IMR-90 (cell line): ENCODE results near the gene PRKCH. TPM values are rescaled to one million over a fixed set of nuclear protein-coding genes. Genes with fewer than 3 reads are reported as not detected.

Source experiments
- ATAC-seq: fragments of 200-7000 bp; cut with Tn5 transposase; 2 replicates; pipeline ENCODE4 v1.9.1; 2020; ENCODE audit warnings: low read depth, mild to moderate bottlenecking, moderate library complexity
- BruUV-seq: library from RNA; stranded (reverse); fragments of 400-500 nt; replicated peaks from 2 replicates; lab custom pipeline; 2021; lab: Mats Ljungman, UMichigan
- CTCF ChIA-PET: fragments of 300-600 bp; formaldehyde crosslinking; extraction: SDS; loops from one replicate; lab custom pipeline; 2021; ENCODE audit warnings: antibody characterized with exemption; lab: Yijun Ruan, JAX
- POLR2A ChIA-PET: fragments of 300-600 bp; sonication (Branson Sonifier 250); formaldehyde crosslinking; loops from one replicate; lab custom pipeline; 2022; ENCODE audit warnings: antibody characterized with exemption; ENCODE audit not compliant: unreplicated experiment; lab: Charles Lee
- DNase-seq: peaks from one replicate; pipeline ENCODE4 v3.0.0; 2013
- H2AFZ ChIP-seq: replicated peaks from 2 replicates; pipeline ENCODE3; 2013; ENCODE audit warnings: low read length, mild to moderate bottlenecking; ENCODE audit not compliant: poor library complexity
- H2AK5ac ChIP-seq: 2 replicates; pipeline ENCODE4 v1.6.1; 2013; ENCODE audit warnings: low read depth, low read length, inconsistent platforms
- H2AK9ac ChIP-seq: replicated peaks from 2 replicates; pipeline ENCODE3; 2013; ENCODE audit warnings: mild to moderate bottlenecking, low read depth, low read length, moderate library complexity; ENCODE audit not compliant: poor library complexity
- H2BK120ac ChIP-seq: 2 replicates; pipeline ENCODE4 v1.6.1; 2013; ENCODE audit warnings: low read depth, low read length, inconsistent platforms
- H2BK15ac ChIP-seq: 3 replicates; pipeline ENCODE4 v1.6.1; 2013; ENCODE audit warnings: low read depth, low read length, inconsistent platforms
- H2BK20ac ChIP-seq: 2 replicates; pipeline ENCODE4 v1.6.1; 2013; ENCODE audit warnings: low read depth, mild to moderate bottlenecking, inconsistent platforms, low read length, moderate library complexity
- H2BK5ac ChIP-seq: 2 replicates; pipeline ENCODE4 v1.6.1; 2013; ENCODE audit warnings: mild to moderate bottlenecking, low read depth, low read length, inconsistent platforms; ENCODE audit not compliant: poor library complexity, severe bottlenecking
- H3K14ac ChIP-seq: replicated peaks from 2 replicates; pipeline ENCODE4 v1.6.1; 2013; ENCODE audit warnings: low read depth, low read length, inconsistent platforms
- H3K18ac ChIP-seq: 2 replicates; pipeline ENCODE4 v1.6.1; 2013; ENCODE audit warnings: low read depth, low read length, control low read depth
- H3K23ac ChIP-seq: 2 replicates; pipeline ENCODE4 v1.6.1; 2013; ENCODE audit warnings: low read depth, low read length, inconsistent platforms
- H3K27ac ChIP-seq: 2 replicates; pipeline ENCODE4 v1.5.1; 2013; ENCODE audit warnings: mild to moderate bottlenecking, control low read depth, low read length; ENCODE audit not compliant: insufficient read depth
- H3K27me3 ChIP-seq: 2 replicates; pipeline ENCODE4 v1.6.1; 2013; ENCODE audit warnings: low read length; ENCODE audit not compliant: control insufficient read depth, insufficient read depth
- H3K36me3 ChIP-seq: 2 replicates; pipeline ENCODE4 v1.6.1; 2013; ENCODE audit warnings: low read length, mixed read lengths; ENCODE audit not compliant: control insufficient read depth, insufficient read depth
- H3K4ac ChIP-seq: 2 replicates; pipeline ENCODE4 v1.6.1; 2013; ENCODE audit warnings: low read depth, low read length, inconsistent platforms
- H3K4me1 ChIP-seq: 2 replicates; pipeline ENCODE4 v1.6.1; 2013; ENCODE audit warnings: low read length, mixed read lengths; ENCODE audit not compliant: control insufficient read depth, insufficient read depth
- H3K4me2 ChIP-seq: 2 replicates; pipeline ENCODE4 v1.6.1; 2013; ENCODE audit warnings: low read depth, mild to moderate bottlenecking, control low read depth, low read length, moderate library complexity
- H3K4me3 ChIP-seq: 2 replicates; pipeline ENCODE4 v1.5.1; 2013; ENCODE audit warnings: low read depth, mild to moderate bottlenecking, control low read depth, low read length, moderate library complexity; ENCODE audit not compliant: insufficient read depth
- H3K56ac ChIP-seq: 2 replicates; pipeline ENCODE4 v1.6.1; 2013; ENCODE audit warnings: low read length, inconsistent platforms; ENCODE audit not compliant: insufficient read depth; ENCODE audit errors: extremely low read depth
- H3K79me1 ChIP-seq, 2 experiments: 2 replicates each; pipeline ENCODE4 v1.6.1; 2013; ENCODE audit warnings: low read length in 2 of 2, inconsistent platforms in 1 of 2, low read depth in 1 of 2
- H3K9ac ChIP-seq: 2 replicates; pipeline ENCODE4 v1.6.1; 2013; ENCODE audit warnings: low read depth, low read length, control low read depth
- H3K9me1 ChIP-seq: 2 replicates; pipeline ENCODE4 v1.6.1; 2013; ENCODE audit warnings: low read length, inconsistent platforms; ENCODE audit not compliant: insufficient read depth
- H3K9me3 ChIP-seq: 2 replicates; pipeline ENCODE4 v1.6.1; 2013; ENCODE audit warnings: low read length; ENCODE audit not compliant: control insufficient read depth, insufficient read depth
- H4K20me1 ChIP-seq: 2 replicates; pipeline ENCODE4 v1.6.1; 2013; ENCODE audit warnings: low read length, inconsistent platforms; ENCODE audit not compliant: insufficient read depth
- H4K5ac ChIP-seq: 2 replicates; pipeline ENCODE4 v1.6.1; 2013; ENCODE audit warnings: mild to moderate bottlenecking, low read depth, low read length, control low read depth
- H4K8ac ChIP-seq, 2 experiments: 2 replicates each; pipeline ENCODE4 v1.6.1; 2013; ENCODE audit warnings: low read depth in 2 of 2, low read length in 2 of 2, control low read depth in 1 of 2, inconsistent platforms in 1 of 2
- H4K91ac ChIP-seq: 2 replicates; pipeline ENCODE4 v1.6.1; 2013; ENCODE audit warnings: low read depth, low read length, inconsistent platforms; ENCODE audit not compliant: insufficient read depth
- BHLHE40 ChIP-seq: fragments of 150-350 bp; IDR thresholded peaks from 2 replicates; pipeline ENCODE4 v1.6.1; 2016; ENCODE audit warnings: mild to moderate bottlenecking, low read depth, low read length
- CEBPB ChIP-seq: IDR thresholded peaks from 2 replicates; pipeline ENCODE4 v1.6.1; 2012; ENCODE audit warnings: low read depth, low read length, improper control_type of control experiment
- CHD1 ChIP-seq: IDR thresholded peaks from 2 replicates; pipeline ENCODE4 v1.6.1; 2012; ENCODE audit warnings: low read depth, low read length, improper control_type of control experiment
- FOS ChIP-seq: fragments of 150-350 bp; IDR thresholded peaks from 2 replicates; pipeline ENCODE4 v1.6.1; 2016; ENCODE audit warnings: low read depth, low read length
- MAFK ChIP-seq: IDR thresholded peaks from 2 replicates; pipeline ENCODE4 v1.6.1; 2012; ENCODE audit warnings: low read depth, low read length, improper control_type of control experiment
- MAZ ChIP-seq: IDR thresholded peaks from 2 replicates; pipeline ENCODE4 v1.6.1; 2012; ENCODE audit warnings: low read depth, mild to moderate bottlenecking, low read length, improper control_type of control experiment, moderate library complexity, borderline replicate concordance
- MXI1 ChIP-seq: IDR thresholded peaks from 2 replicates; pipeline ENCODE4 v1.6.1; 2012; ENCODE audit warnings: low read depth, mild to moderate bottlenecking, low read length, moderate library complexity, borderline replicate concordance
- NFE2L2 ChIP-seq: fragments of 150-350 bp; IDR thresholded peaks from 2 replicates; pipeline ENCODE4 v1.6.1; 2016; ENCODE audit warnings: low read depth, mild to moderate bottlenecking, low read length
- POLR2A ChIP-seq: IDR thresholded peaks from 2 replicates; pipeline ENCODE4 v1.6.1; 2012; ENCODE audit warnings: mild to moderate bottlenecking, low read depth, low read length
- RAD21 ChIP-seq: IDR thresholded peaks from 2 replicates; pipeline ENCODE4 v1.6.1; 2012; ENCODE audit warnings: low read length, improper control_type of control experiment
- RCOR1 ChIP-seq: IDR thresholded peaks from 2 replicates; pipeline ENCODE4 v1.6.1; 2012; ENCODE audit warnings: mild to moderate bottlenecking, low read length, improper control_type of control experiment; ENCODE audit not compliant: insufficient replicate concordance
- RFX5 ChIP-seq: IDR thresholded peaks from 2 replicates; pipeline ENCODE4 v1.8.0; 2012; ENCODE audit warnings: low read depth, mild to moderate bottlenecking, low read length, moderate library complexity
- SMC3 ChIP-seq: fragments of 150-350 bp; IDR thresholded peaks from 2 replicates; pipeline ENCODE4 v1.6.1; 2016; ENCODE audit warnings: low read depth, mild to moderate bottlenecking, antibody characterized with exemption, low read length, moderate library complexity
- USF2 ChIP-seq: fragments of 150-350 bp; IDR thresholded peaks from 2 replicates; pipeline ENCODE4 v1.6.1; 2017; ENCODE audit warnings: mild to moderate bottlenecking, antibody characterized with exemption, low read length, low read depth
- WGBS, 2 experiments: methylation state at CpG; one replicate each; pipeline versions ENCODE4 v1.1.5 to v1.1.7; 2013; ENCODE audit warnings: missing lambda C conversion rate in 2 of 2; ENCODE audit not compliant: insufficient read length in 1 of 2; ENCODE audit errors: extremely low coverage in 2 of 2; 5-methylcytosine and 5-hydroxymethylcytosine counted together
- dilution Hi-C: fragments of 300-500 bp; cut with HindIII; formaldehyde crosslinking; loops from one replicate; pipeline ENCODE4 v1.14.3; 2018; ENCODE audit warnings: low sequenced_read_pairs; ENCODE audit not compliant: unreplicated experiment
- in situ Hi-C: fragments of 300-500 bp; cut with MboI; formaldehyde crosslinking; loops from 3 replicates; pipeline ENCODE4 v1.14.3; 2019; ENCODE audit warnings: low sequenced_read_pairs, inconsistent platforms, mixed read lengths
- intact Hi-C: fragments of 100-400 bp; cut with micrococcal nuclease; formaldehyde crosslinking; loops from 2 replicates; pipeline ENCODE4 v1.10.0; 2022
- polyA plus RNA-seq, 3 experiments: library from polyadenylated mRNA; depleted of rRNA; stranded (reverse); fragments of >200 nt; gene quantifications; 2 replicates each; pipeline ENCODE4 v1.2.3, GENCODE V29; 2012; ENCODE audit warnings: low replicate concordance in 1 of 3
- total RNA-seq: library from RNA; depleted of rRNA; stranded (reverse); fragments of >200 nt; gene quantifications from 2 replicates; pipeline ENCODE4 v1.2.3, GENCODE V29; 2012
- TF ChIP-seq, protein P1 (sequence below): conservative IDR thresholded peaks from 2 replicates; pipeline ENCODE4 v1.5.1; 2012; ENCODE audit warnings: mild to moderate bottlenecking, low read depth, low read length, improper control_type of control experiment
- TF ChIP-seq, protein P2 (sequence below): fragments of 150-350 bp; IDR thresholded peaks from 2 replicates; pipeline ENCODE4 v1.6.1; 2016; ENCODE audit warnings: low read depth, mild to moderate bottlenecking, low read length, moderate library complexity, borderline replicate concordance

PRKCH gene
- total and polyA plus RNA-seq, 2 of the 4 experiments (the other 2 are of a cell fraction) = 1.6 to 2.3 TPM

- H4K5ac ChIP-seq = no peak overlapping the region
- TF ChIP-seq MAZ = no peak
- TF ChIP-seq CEBPB = no peak
- TF ChIP-seq, protein P1, sequence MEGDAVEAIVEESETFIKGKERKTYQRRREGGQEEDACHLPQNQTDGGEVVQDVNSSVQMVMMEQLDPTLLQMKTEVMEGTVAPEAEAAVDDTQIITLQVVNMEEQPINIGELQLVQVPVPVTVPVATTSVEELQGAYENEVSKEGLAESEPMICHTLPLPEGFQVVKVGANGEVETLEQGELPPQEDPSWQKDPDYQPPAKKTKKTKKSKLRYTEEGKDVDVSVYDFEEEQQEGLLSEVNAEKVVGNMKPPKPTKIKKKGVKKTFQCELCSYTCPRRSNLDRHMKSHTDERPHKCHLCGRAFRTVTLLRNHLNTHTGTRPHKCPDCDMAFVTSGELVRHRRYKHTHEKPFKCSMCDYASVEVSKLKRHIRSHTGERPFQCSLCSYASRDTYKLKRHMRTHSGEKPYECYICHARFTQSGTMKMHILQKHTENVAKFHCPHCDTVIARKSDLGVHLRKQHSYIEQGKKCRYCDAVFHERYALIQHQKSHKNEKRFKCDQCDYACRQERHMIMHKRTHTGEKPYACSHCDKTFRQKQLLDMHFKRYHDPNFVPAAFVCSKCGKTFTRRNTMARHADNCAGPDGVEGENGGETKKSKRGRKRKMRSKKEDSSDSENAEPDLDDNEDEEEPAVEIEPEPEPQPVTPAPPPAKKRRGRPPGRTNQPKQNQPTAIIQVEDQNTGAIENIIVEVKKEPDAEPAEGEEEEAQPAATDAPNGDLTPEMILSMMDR = no peak
- no peak for TF ChIP-seq MXI1
- TF ChIP-seq BHLHE40 = no peak
- no peak for TF ChIP-seq RFX5
- TF ChIP-seq, protein P2, sequence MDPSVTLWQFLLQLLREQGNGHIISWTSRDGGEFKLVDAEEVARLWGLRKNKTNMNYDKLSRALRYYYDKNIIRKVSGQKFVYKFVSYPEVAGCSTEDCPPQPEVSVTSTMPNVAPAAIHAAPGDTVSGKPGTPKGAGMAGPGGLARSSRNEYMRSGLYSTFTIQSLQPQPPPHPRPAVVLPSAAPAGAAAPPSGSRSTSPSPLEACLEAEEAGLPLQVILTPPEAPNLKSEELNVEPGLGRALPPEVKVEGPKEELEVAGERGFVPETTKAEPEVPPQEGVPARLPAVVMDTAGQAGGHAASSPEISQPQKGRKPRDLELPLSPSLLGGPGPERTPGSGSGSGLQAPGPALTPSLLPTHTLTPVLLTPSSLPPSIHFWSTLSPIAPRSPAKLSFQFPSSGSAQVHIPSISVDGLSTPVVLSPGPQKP = no peak
- TF ChIP-seq RAD21 = no peak
- TF ChIP-seq RCOR1 = no peak
- no peak for TF ChIP-seq MAFK
- no peak for TF ChIP-seq USF2
- TF ChIP-seq POLR2A = no peak
- TF ChIP-seq CHD1 = no peak
- TF ChIP-seq FOS = no peak
- TF ChIP-seq SMC3 = no peak
- no peak for TF ChIP-seq NFE2L2
- dilution Hi-C loops = no loop called here
- no peak overlapping the region for H3K4me3 ChIP-seq
- H3K4ac ChIP-seq = no peak overlapping the region
- no peak overlapping the region for H2BK20ac ChIP-seq
- POLR2A ChIA-PET = no interaction called here
- no peaks in the 10 kb centered on the region for H3K36me3 ChIP-seq
- H3K56ac ChIP-seq = no peak overlapping the region
- no CpG with 5 or more reads among the region's 1 CpG for WGBS, 2 experiments
- peaks cover 44% of the 10 kb centered on the region for H3K27me3 ChIP-seq
- H2AK5ac ChIP-seq = no peak overlapping the region
- H3K9me1 ChIP-seq = no peaks in the 10 kb centered on the region; the same call in 1 of the 2 replicates
- no peaks in the 10 kb centered on the region for H3K4me1 ChIP-seq
- no TSS peak for BruUV-seq
- no peak overlapping the region for H3K23ac ChIP-seq
- H4K91ac ChIP-seq = no peak overlapping the region
- intact Hi-C loops = no loop called here
- no peak overlapping the region for H3K18ac ChIP-seq
- no peak overlapping the region for H3K14ac ChIP-seq
- no peak overlapping the region for H2AFZ ChIP-seq
- in situ Hi-C loops = no loop called here
- no peak overlapping the region for H2BK5ac ChIP-seq
- H3K79me1 ChIP-seq = no peaks in the 10 kb centered on the region
- ATAC-seq (no peak), DNase-seq (no peak)
- no peak overlapping the region for H3K4me2 ChIP-seq
- no peak overlapping the region for H4K8ac ChIP-seq
- H2AK9ac ChIP-seq = no peak overlapping the region
- no peaks in the 10 kb centered on the region for H4K20me1 ChIP-seq
- H3K9me3 ChIP-seq = no peaks in the 10 kb centered on the region
- no peak overlapping the region for H2BK15ac ChIP-seq
- CTCF ChIA-PET = no interaction called here
- no peak overlapping the region for H3K9ac ChIP-seq
- no peak overlapping the region for H2BK120ac ChIP-seq
- no peak overlapping the region for H3K27ac ChIP-seq
These were observed 88.4 kb downstream of the PRKCH start for GRCh38 chr14:61409782-61410181.
